Skeletal muscle cell (primary cell): ENCODE results near the gene CCNI.
A peak's percentile ranks its signal among the peaks of the same experiment; 100 is the strongest.

Experiments
- DNase-seq: peaks from one replicate; pipeline ENCODE4 v3.0.0-alpha.2; 2010; ENCODE audit warnings: low read depth
- H3K4me3 ChIP-seq: 2 replicates; pipeline ENCODE4 v1.5.1; 2011; ENCODE audit warnings: low read depth, mild to moderate bottlenecking, control low read depth, low read length, moderate library complexity

The CCNI gene

GRCh38 chr4:77014256-77014655 lies 61.5 kb downstream of the CCNI start:
- DNase-seq: no peak
- H3K4me3 ChIP-seq: no peak overlapping the region

- no peak overlapping the region for H3K4me3 ChIP-seq
- no peak for DNase-seq
Measured at GRCh38 chr4:77012726-77013125, 63.1 kb downstream of the CCNI start.

GRCh38 chr4:77010841-77011354 lies 64.9 kb downstream of the CCNI start:
- DNase-seq: peak; percentile 41
- no peak overlapping the region for H3K4me3 ChIP-seq

GRCh38 chr4:77009511-77010115 lies 66.2 kb downstream of the CCNI start:
- H3K4me3 ChIP-seq: no peak overlapping the region
- DNase-seq: no peak

- DNase-seq: peak; percentile 64
Measured at GRCh38 chr4:77007358-77008230, 68.2 kb downstream of the CCNI start.

GRCh38 chr4:77006753-77007353 lies 68.9 kb downstream of the CCNI start:
- DNase-seq: no peak
- no peak overlapping the region for H3K4me3 ChIP-seq

More at GRCh38 chr4:77007358-77008230, 68.2 kb downstream of the CCNI start:
- no peak overlapping the region for H3K4me3 ChIP-seq

GRCh38 chr4:77003400-77003799 lies 72.4 kb downstream of the CCNI start:
- no peak for DNase-seq
- H3K4me3 ChIP-seq: no peak overlapping the region

- no peak overlapping the region for H3K4me3 ChIP-seq
- no peak for DNase-seq
Measured at GRCh38 chr4:77002321-77003107, 73.3 kb downstream of the CCNI start.

GRCh38 chr4:77001907-77002306 lies 73.9 kb downstream of the CCNI start:
- DNase-seq: no peak
- H3K4me3 ChIP-seq: no peak overlapping the region

- DNase-seq: no peak
- H3K4me3 ChIP-seq: no peak overlapping the region
Measured at GRCh38 chr4:76998251-76998901, 77.4 kb downstream of the CCNI start.

- DNase-seq: no peak
- no peak overlapping the region for H3K4me3 ChIP-seq
Measured at GRCh38 chr4:76997532-76997931, 78.3 kb downstream of the CCNI start.
